SK-N-SH (cell line): Measurements from ENCODE around the gene OR1E2. TPM values are rescaled to one million over a fixed set of nuclear protein-coding genes. Genes with fewer than 3 reads are reported as not detected.
A peak's percentile ranks its signal among the peaks of the same experiment; 100 is the strongest.

Experiments
- CTCF ChIA-PET: fragments of 300-600, 350-600 bp; formaldehyde crosslinking; extraction: SDS; loops from one replicate; lab custom pipeline; 2021; lab: Yijun Ruan, JAX
- POLR2A ChIA-PET: fragments of 350-600 bp; sonication (Branson Sonifier 250); formaldehyde crosslinking; extraction: SDS; loops from one replicate; lab custom pipeline; 2020; ENCODE audit warnings: antibody characterized with exemption, inconsistent platforms; lab: Yijun Ruan, JAX
- DNase-seq: peaks from one replicate; pipeline ENCODE4 v3.0.0; 2012
- H2AFZ ChIP-seq: fragments of 200-600 bp; sonication (generic); 2 replicates; pipeline ENCODE4 v1.8.1; 2016; ENCODE audit warnings: antibody characterized with exemption, mild to moderate bottlenecking, low read depth
- H3F3A ChIP-seq: fragments of 200-600 bp; sonication (generic); replicated peaks from 2 replicates; pipeline ENCODE3; 2016; ENCODE audit warnings: antibody characterized with exemption, mild to moderate bottlenecking; ENCODE audit not compliant: insufficient read depth
- H3K27ac ChIP-seq, 2 experiments: fragments of 200-500 bp in 1 of 2; fragments of 200-600 bp in 1 of 2; sonication (Bioruptor generic) in 1 of 2; sonication (generic), shearing (Covaris generic) in 1 of 2; 2 replicates each; pipeline versions ENCODE4 v1.5.1 to v1.6.1; 2014 to 2016; ENCODE audit warnings: low read depth in 2 of 2, inconsistent platforms in 1 of 2, low read length in 1 of 2, mild to moderate bottlenecking in 1 of 2, mixed read lengths in 1 of 2
- H3K27me3 ChIP-seq: fragments of 200-600 bp; sonication (generic), shearing (Covaris generic); 2 replicates; pipeline ENCODE4 v1.6.1; 2016; ENCODE audit warnings: mixed run types; ENCODE audit not compliant: insufficient read depth
- H3K36me3 ChIP-seq, 2 experiments: fragments of 200-500 bp in 1 of 2; fragments of 200-600 bp in 1 of 2; sonication (Bioruptor generic) in 1 of 2; sonication (generic) in 1 of 2; replicated peaks in 1 of 2; 2 replicates each; pipeline versions ENCODE3 to v1.5.1; 2014 to 2016; ENCODE audit warnings: low read length in 1 of 2, mild to moderate bottlenecking in 1 of 2; ENCODE audit not compliant: insufficient read depth in 2 of 2, control insufficient read depth in 1 of 2
- H3K4me1 ChIP-seq, 2 experiments: fragments of 200-500 bp in 1 of 2; fragments of 200-600 bp in 1 of 2; sonication (Bioruptor generic) in 1 of 2; sonication (generic), shearing (Covaris generic) in 1 of 2; 2 replicates each; pipeline versions ENCODE4 v1.5.1 to v1.6.1; 2014 to 2016; ENCODE audit warnings: low read depth in 1 of 2, low read length in 1 of 2, mixed run types in 1 of 2; ENCODE audit not compliant: insufficient read depth in 2 of 2, control insufficient read depth in 1 of 2
- H3K4me2 ChIP-seq: fragments of 200-600 bp; sonication (generic), shearing (Covaris generic); 2 replicates; pipeline ENCODE4 v1.6.1; 2017; ENCODE audit warnings: mixed run types
- H3K4me3 ChIP-seq, 2 experiments: fragments of 200-500 bp in 1 of 2; fragments of 200-600 bp in 1 of 2; sonication (Bioruptor generic) in 1 of 2; sonication (generic), shearing (Covaris generic) in 1 of 2; 2 replicates each; pipeline versions ENCODE4 v1.5.1 to v1.8.1; 2014 to 2016; ENCODE audit warnings: low read depth in 2 of 2, inconsistent platforms in 1 of 2, low read length in 1 of 2, mild to moderate bottlenecking in 1 of 2, mixed read lengths in 1 of 2, moderate library complexity in 1 of 2
- H3K79me2 ChIP-seq: fragments of 200-600 bp; sonication (generic); 2 replicates; pipeline ENCODE4 v1.8.1; 2017; ENCODE audit warnings: mild to moderate bottlenecking; ENCODE audit not compliant: insufficient read depth
- H3K9ac ChIP-seq: fragments of 200-600 bp; sonication (generic); 2 replicates; pipeline ENCODE4 v1.6.1; 2017; ENCODE audit warnings: mixed run types
- H3K9me2 ChIP-seq: fragments of 200-600 bp; sonication (generic); 2 replicates; pipeline ENCODE4 v1.6.1; 2017; ENCODE audit warnings: mixed run types
- H3K9me3 ChIP-seq: fragments of 200-600 bp; sonication (generic); 2 replicates; pipeline ENCODE4 v1.6.1; 2017; ENCODE audit warnings: mixed run types, mild to moderate bottlenecking, moderate library complexity
- H4K20me1 ChIP-seq: fragments of 200-600 bp; sonication (generic); 2 replicates; pipeline ENCODE4 v1.6.1; 2017; ENCODE audit warnings: mild to moderate bottlenecking, mixed run types; ENCODE audit not compliant: insufficient read depth
- ELF1 ChIP-seq: IDR thresholded peaks from 2 replicates; pipeline ENCODE4 v1.4.0; 2012
- EP300 ChIP-seq, 2 experiments: IDR thresholded peaks; 2 replicates each; pipeline versions ENCODE4 v1.4.0 to v1.6.1; 2012; ENCODE audit warnings: borderline replicate concordance in 1 of 2, low read depth in 1 of 2, low read length in 1 of 2
- EZH2phosphoT487 ChIP-seq: fragments of 200-600 bp; sonication (generic); IDR thresholded peaks from 2 replicates; pipeline ENCODE4 v1.6.1; 2017; ENCODE audit warnings: low read depth, mixed run types, mild to moderate bottlenecking, antibody characterized with exemption, moderate library complexity, borderline replicate concordance
- FOSL2 ChIP-seq: IDR thresholded peaks from 2 replicates; pipeline ENCODE4 v1.4.0; 2012; ENCODE audit warnings: low read depth, mild to moderate bottlenecking, moderate library complexity, borderline replicate concordance
- FOXJ3 ChIP-seq: sonication (generic); formaldehyde crosslinking; IDR thresholded peaks from 2 replicates; pipeline ENCODE4 v1.5.1; 2020; ENCODE audit warnings: mild to moderate bottlenecking, missing genetic modification reagents
- GABPA ChIP-seq: IDR thresholded peaks from 2 replicates; pipeline ENCODE4 v1.4.0; 2012; ENCODE audit warnings: low read depth, mild to moderate bottlenecking
- IRF3 ChIP-seq: fragments of 150-350 bp; IDR thresholded peaks from 2 replicates; pipeline ENCODE4 v1.6.1; 2016; ENCODE audit warnings: mild to moderate bottlenecking, low read depth, low read length
- JUND ChIP-seq: IDR thresholded peaks from 2 replicates; pipeline ENCODE4 v1.4.0; 2012
- NFIC ChIP-seq: IDR thresholded peaks from 2 replicates; pipeline ENCODE4 v1.4.0; 2012; ENCODE audit warnings: borderline replicate concordance
- PBX3 ChIP-seq: IDR thresholded peaks from 2 replicates; pipeline ENCODE4; 2012
- POLR2AphosphoS5 ChIP-seq: IDR thresholded peaks from 2 replicates; pipeline ENCODE4 v1.6.1; 2012; ENCODE audit warnings: low read depth, low read length
- RAD21 ChIP-seq: IDR thresholded peaks from 2 replicates; pipeline ENCODE4 v1.6.1; 2012; ENCODE audit warnings: mild to moderate bottlenecking, low read length
- SIN3A ChIP-seq: IDR thresholded peaks from 2 replicates; pipeline ENCODE4 v1.6.1; 2012; ENCODE audit warnings: low read depth, mild to moderate bottlenecking, low read length, moderate library complexity, borderline replicate concordance
- SMC3 ChIP-seq: IDR thresholded peaks from 2 replicates; pipeline ENCODE4 v1.6.1; 2012; ENCODE audit warnings: low read depth, low read length, improper control_type of control experiment
- USF2 ChIP-seq: fragments of 150-350 bp; IDR thresholded peaks from 2 replicates; pipeline ENCODE4 v1.6.1; 2017; ENCODE audit warnings: antibody characterized with exemption, low read length, low read depth, borderline replicate concordance
- ZBTB33 ChIP-seq: IDR thresholded peaks from 2 replicates; pipeline ENCODE4 v1.4.0; 2012; ENCODE audit warnings: low read depth, borderline replicate concordance
- WGBS: methylation state at CpG from one replicate; pipeline ENCODE4 v1.1.6; 2017; ENCODE audit warnings: low lambda C conversion rate; 5-methylcytosine and 5-hydroxymethylcytosine counted together
- polyA plus RNA-seq, 3 experiments: library from polyadenylated mRNA; depleted of rRNA; stranded (reverse); fragments of >200 nt; gene quantifications; 2 replicates each; pipeline ENCODE4 v1.2.3, GENCODE V29; 2012

Gene OR1E2
- polyA plus RNA-seq, 1 of the 3 experiments (the other 2 are of a cell fraction), result not detected

- H4K20me1 ChIP-seq, result no peaks in the 10 kb centered on the region
- WGBS, result 18% methylated on average over 7 of the region's 7 CpGs
- no peak for TF ChIP-seq FOXJ3 (CRISPR knock-in tag)
- no peak for TF ChIP-seq NFIC
- TF ChIP-seq ZBTB33, result no peak
- no peak for TF ChIP-seq EP300 (IDR thresholded peaks at IDR 0.05; ENCODE audit: borderline replicate concordance in 1 of 2, low read depth in 1 of 2, low read length in 1 of 2)
- no peak for TF ChIP-seq POLR2AphosphoS5
- TF ChIP-seq IRF3, result no peak
- TF ChIP-seq ELF1, result no peak
- TF ChIP-seq SIN3A, result no peak
- TF ChIP-seq SMC3, result no peak
- TF ChIP-seq RAD21, result no peak
- no peaks in the 10 kb centered on the region for H3K79me2 ChIP-seq
- POLR2A ChIA-PET, result no interaction called here
- H3K9me3 ChIP-seq, result no peaks in the 10 kb centered on the region
- H3K27me3 ChIP-seq, result peaks cover 54% of the 10 kb centered on the region
- H3K9me2 ChIP-seq, result no peaks in the 10 kb centered on the region
- H3F3A ChIP-seq, result no peaks in the 10 kb centered on the region
- CTCF ChIA-PET, result no interaction called here
- peak within 1 kb of the TSS; percentile 33 to 49; a peak in 3 of 4 replicates for H3K4me3 ChIP-seq
- H3K36me3 ChIP-seq, result no peaks in the 10 kb centered on the region
- peak within 1 kb of the TSS; percentile 55; the same call in 1 of the 2 replicates for H2AFZ ChIP-seq
- no peak for DNase-seq
- no peak within 1 kb of the TSS for H3K9ac ChIP-seq
- peak within 1 kb of the TSS; percentile 59 for H3K4me2 ChIP-seq
- no peaks in the 10 kb centered on the region for H3K4me1 ChIP-seq
- no peak within 1 kb of the TSS for H3K27ac ChIP-seq
Observed at GRCh38 chr17:3475812-3476610, 42.4 kb upstream of the OR1E2 start, which contains the start of gene ASPA. Gene ASPA, plus strand, starts transcription at chr17:3475997. Its CDS starts 163 bp downstream, at chr17:3476160.

- CTCF ChIA-PET, result no interaction called here
- Histone ChIP-seq H3K9me2 (no peaks in the 10 kb centered on the region), H3K4me3 (no peak overlapping the region), H3K9me3 (no peaks in the 10 kb centered on the region), H3K4me1 (no peaks in the 10 kb centered on the region), H3K27ac (no peak overlapping the region), H3K79me2 (no peaks in the 10 kb centered on the region), H3K27me3 (peaks cover 55% of the 10 kb centered on the region), H3K4me2 (no peak overlapping the region), H3F3A (no peaks in the 10 kb centered on the region), H3K9ac (no peak overlapping the region), H3K36me3 (no peaks in the 10 kb centered on the region), H4K20me1 (no peaks in the 10 kb centered on the region), H2AFZ (no peak overlapping the region)
- WGBS, result 28% methylated on average over 4 of the region's 4 CpGs
- DNase-seq, result no peak
- POLR2A ChIA-PET, result no interaction called here
- TF ChIP-seq FOXJ3 (CRISPR knock-in tag) (no peak), ELF1 (no peak), IRF3 (no peak), EZH2phosphoT487 (no peak), GABPA (no peak), PBX3 (no peak), FOSL2 (no peak), SMC3 (no peak), USF2 (no peak), JUND (no peak), SIN3A (no peak), ZBTB33 (no peak)
Observed at GRCh38 chr17:3475251-3475685, 41.6 kb upstream of the OR1E2 start.
